ENCODE measurements around the gene CPED1.
"Not testable (repeated sequence)": the region's sequence is repeated elsewhere in the genome, so short reads cannot be mapped to it uniquely, and the experiment has no call there.

CPED1 gene

DNA sequence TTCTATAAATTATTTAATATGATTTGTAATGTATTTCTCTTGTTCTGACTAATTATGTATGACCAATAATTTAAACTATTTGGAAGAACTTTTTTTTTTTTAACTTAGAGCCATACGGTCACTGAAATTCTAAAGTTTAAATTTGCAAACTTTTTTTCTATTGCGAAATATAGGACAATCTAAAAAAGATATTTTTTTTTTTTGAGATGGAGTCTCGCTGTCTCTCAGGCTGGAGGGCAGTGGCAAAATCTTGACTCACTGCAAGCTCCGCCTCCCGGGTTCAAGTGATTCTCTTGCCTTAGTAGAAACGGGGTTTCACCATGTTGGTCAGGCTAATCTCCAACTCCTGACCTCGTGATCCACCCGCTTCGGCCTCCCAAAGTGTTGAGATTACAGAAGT, 130.5 kb downstream of the CPED1 start:
- TF ChIP-seq OSR1 (CRISPR knock-in tag; IDR thresholded peaks at IDR 0.05) (no peak), BACH2 (CRISPR knock-in tag; IDR thresholded peaks at IDR 0.05; ENCODE audit: borderline replicate concordance) (no peak), ARNTL (CRISPR knock-in tag; IDR thresholded peaks at IDR 0.05; ENCODE audit: borderline replicate concordance, low read depth) (no peak), ISL1 (CRISPR knock-in tag; IDR thresholded peaks at IDR 0.05) (no peak), TOX (CRISPR knock-in tag; IDR thresholded peaks at IDR 0.05; ENCODE audit: borderline replicate concordance) (no peak), ZC3H10 (CRISPR knock-in tag; IDR thresholded peaks at IDR 0.05) (no peak), SNAI2 (CRISPR knock-in tag; IDR thresholded peaks at IDR 0.05) (no peak), TCF4 (CRISPR knock-in tag; IDR thresholded peaks at IDR 0.05; ENCODE audit: borderline replicate concordance) (no peak), ZFP3 (CRISPR knock-in tag; IDR thresholded peaks at IDR 0.05) (no peak), ZFP30 (CRISPR knock-in tag; IDR thresholded peaks at IDR 0.05) (no peak), ZNF565 (CRISPR knock-in tag; conservative IDR thresholded peaks at IDR 0.05; ENCODE audit: low read depth) (no peak), ZNF70 (CRISPR knock-in tag; IDR thresholded peaks at IDR 0.05) (no peak), CSDC2 (CRISPR knock-in tag; IDR thresholded peaks at IDR 0.05) (no peak), RARB (CRISPR knock-in tag; IDR thresholded peaks at IDR 0.05) (no peak), GLIS3 (CRISPR knock-in tag; IDR thresholded peaks at IDR 0.05) (no peak)
- TF ChIP-seq, protein P1, sequence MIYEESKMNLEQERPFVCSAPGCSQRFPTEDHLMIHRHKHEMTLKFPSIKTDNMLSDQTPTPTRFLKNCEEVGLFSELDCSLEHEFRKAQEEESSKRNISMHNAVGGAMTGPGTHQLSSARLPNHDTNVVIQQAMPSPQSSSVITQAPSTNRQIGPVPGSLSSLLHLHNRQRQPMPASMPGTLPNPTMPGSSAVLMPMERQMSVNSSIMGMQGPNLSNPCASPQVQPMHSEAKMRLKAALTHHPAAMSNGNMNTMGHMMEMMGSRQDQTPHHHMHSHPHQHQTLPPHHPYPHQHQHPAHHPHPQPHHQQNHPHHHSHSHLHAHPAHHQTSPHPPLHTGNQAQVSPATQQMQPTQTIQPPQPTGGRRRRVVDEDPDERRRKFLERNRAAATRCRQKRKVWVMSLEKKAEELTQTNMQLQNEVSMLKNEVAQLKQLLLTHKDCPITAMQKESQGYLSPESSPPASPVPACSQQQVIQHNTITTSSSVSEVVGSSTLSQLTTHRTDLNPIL (CRISPR knock-in tag; IDR thresholded peaks at IDR 0.05; ENCODE audit: low read depth), result no peak
- TF ChIP-seq, protein P2, sequence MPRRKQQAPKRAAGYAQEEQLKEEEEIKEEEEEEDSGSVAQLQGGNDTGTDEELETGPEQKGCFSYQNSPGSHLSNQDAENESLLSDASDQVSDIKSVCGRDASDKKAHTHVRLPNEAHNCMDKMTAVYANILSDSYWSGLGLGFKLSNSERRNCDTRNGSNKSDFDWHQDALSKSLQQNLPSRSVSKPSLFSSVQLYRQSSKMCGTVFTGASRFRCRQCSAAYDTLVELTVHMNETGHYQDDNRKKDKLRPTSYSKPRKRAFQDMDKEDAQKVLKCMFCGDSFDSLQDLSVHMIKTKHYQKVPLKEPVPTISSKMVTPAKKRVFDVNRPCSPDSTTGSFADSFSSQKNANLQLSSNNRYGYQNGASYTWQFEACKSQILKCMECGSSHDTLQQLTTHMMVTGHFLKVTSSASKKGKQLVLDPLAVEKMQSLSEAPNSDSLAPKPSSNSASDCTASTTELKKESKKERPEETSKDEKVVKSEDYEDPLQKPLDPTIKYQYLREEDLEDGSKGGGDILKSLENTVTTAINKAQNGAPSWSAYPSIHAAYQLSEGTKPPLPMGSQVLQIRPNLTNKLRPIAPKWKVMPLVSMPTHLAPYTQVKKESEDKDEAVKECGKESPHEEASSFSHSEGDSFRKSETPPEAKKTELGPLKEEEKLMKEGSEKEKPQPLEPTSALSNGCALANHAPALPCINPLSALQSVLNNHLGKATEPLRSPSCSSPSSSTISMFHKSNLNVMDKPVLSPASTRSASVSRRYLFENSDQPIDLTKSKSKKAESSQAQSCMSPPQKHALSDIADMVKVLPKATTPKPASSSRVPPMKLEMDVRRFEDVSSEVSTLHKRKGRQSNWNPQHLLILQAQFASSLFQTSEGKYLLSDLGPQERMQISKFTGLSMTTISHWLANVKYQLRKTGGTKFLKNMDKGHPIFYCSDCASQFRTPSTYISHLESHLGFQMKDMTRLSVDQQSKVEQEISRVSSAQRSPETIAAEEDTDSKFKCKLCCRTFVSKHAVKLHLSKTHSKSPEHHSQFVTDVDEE (CRISPR knock-in tag; IDR thresholded peaks at IDR 0.05), result no peak
- TF ChIP-seq, protein P3, sequence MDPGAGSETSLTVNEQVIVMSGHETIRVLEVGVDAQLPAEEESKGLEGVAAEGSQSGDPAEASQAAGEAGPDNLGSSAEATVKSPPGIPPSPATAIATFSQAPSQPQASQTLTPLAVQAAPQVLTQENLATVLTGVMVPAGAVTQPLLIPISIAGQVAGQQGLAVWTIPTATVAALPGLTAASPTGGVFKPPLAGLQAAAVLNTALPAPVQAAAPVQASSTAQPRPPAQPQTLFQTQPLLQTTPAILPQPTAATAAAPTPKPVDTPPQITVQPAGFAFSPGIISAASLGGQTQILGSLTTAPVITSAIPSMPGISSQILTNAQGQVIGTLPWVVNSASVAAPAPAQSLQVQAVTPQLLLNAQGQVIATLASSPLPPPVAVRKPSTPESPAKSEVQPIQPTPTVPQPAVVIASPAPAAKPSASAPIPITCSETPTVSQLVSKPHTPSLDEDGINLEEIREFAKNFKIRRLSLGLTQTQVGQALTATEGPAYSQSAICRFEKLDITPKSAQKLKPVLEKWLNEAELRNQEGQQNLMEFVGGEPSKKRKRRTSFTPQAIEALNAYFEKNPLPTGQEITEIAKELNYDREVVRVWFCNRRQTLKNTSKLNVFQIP (CRISPR knock-in tag; IDR thresholded peaks at IDR 0.05; ENCODE audit: borderline replicate concordance, low read depth), result no peak
- TF ChIP-seq, protein P4, sequence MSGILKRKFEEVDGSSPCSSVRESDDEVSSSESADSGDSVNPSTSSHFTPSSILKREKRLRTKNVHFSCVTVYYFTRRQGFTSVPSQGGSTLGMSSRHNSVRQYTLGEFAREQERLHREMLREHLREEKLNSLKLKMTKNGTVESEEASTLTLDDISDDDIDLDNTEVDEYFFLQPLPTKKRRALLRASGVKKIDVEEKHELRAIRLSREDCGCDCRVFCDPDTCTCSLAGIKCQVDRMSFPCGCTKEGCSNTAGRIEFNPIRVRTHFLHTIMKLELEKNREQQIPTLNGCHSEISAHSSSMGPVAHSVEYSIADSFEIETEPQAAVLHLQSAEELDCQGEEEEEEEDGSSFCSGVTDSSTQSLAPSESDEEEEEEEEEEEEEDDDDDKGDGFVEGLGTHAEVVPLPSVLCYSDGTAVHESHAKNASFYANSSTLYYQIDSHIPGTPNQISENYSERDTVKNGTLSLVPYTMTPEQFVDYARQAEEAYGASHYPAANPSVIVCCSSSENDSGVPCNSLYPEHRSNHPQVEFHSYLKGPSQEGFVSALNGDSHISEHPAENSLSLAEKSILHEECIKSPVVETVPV (CRISPR knock-in tag; IDR thresholded peaks at IDR 0.05), result no peak
- no peak for ATAC-seq

DNA sequence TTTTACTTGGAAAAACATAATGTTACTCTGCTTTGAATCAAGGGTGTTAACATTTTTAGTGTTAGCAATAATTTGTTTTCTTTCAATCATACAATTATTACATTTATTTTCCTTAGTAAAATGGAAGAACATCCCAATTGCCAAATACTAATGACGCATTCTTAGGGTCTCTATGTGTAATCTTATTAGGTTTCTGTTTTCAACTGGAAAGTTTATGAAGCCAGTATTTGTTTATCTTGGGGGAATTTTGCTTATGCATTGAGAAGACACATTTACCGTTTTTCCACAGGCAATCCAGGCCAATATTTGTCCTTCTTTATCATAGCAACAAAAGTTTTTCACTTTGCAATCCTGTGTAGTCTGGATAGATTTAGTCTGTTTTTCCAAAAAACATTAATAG, 134.5 kb downstream of the CPED1 start:
- ATAC-seq, result no peak

DNA sequence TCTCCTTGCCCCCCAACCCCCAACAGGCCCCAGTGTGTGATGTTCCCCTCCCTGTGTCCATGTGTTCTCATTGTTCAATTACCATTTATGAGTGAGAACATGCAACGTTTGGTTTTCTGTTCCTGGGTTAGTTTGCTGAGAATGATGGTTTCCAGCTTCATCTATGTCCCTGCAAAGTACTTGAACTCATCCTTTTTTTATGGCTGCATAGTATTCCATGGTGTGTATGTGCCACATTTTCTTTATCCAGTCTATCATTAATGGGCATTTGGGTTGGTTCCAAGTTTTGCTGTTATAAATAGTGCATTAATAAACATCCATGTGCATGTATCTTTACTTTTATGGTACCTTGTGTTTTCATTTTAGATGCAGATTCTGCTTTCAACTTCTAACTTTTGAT, 136.9 kb downstream of the CPED1 start:
- ATAC-seq, result not testable (repeated sequence)

More for the DNA sequence above, 134.5 kb downstream of the CPED1 start:
- TF ChIP-seq, protein P4 (CRISPR knock-in tag; IDR thresholded peaks at IDR 0.05), result no peak
- TF ChIP-seq PPARA (CRISPR knock-in tag; IDR thresholded peaks at IDR 0.05; ENCODE audit: borderline replicate concordance), result no peak
- TF ChIP-seq, protein P1 (CRISPR knock-in tag; IDR thresholded peaks at IDR 0.05; ENCODE audit: low read depth), result no peak
- no peak for TF ChIP-seq ZC3H10 (CRISPR knock-in tag; IDR thresholded peaks at IDR 0.05)
- TF ChIP-seq ISL1 (CRISPR knock-in tag; IDR thresholded peaks at IDR 0.05), result no peak
- no peak for TF ChIP-seq SNAI2 (CRISPR knock-in tag; IDR thresholded peaks at IDR 0.05)
- TF ChIP-seq, protein P3 (CRISPR knock-in tag; IDR thresholded peaks at IDR 0.05; ENCODE audit: borderline replicate concordance, low read depth), result no peak
- TF ChIP-seq ESRRG (CRISPR knock-in tag; IDR thresholded peaks at IDR 0.05), result no peak
- TF ChIP-seq, protein P5, sequence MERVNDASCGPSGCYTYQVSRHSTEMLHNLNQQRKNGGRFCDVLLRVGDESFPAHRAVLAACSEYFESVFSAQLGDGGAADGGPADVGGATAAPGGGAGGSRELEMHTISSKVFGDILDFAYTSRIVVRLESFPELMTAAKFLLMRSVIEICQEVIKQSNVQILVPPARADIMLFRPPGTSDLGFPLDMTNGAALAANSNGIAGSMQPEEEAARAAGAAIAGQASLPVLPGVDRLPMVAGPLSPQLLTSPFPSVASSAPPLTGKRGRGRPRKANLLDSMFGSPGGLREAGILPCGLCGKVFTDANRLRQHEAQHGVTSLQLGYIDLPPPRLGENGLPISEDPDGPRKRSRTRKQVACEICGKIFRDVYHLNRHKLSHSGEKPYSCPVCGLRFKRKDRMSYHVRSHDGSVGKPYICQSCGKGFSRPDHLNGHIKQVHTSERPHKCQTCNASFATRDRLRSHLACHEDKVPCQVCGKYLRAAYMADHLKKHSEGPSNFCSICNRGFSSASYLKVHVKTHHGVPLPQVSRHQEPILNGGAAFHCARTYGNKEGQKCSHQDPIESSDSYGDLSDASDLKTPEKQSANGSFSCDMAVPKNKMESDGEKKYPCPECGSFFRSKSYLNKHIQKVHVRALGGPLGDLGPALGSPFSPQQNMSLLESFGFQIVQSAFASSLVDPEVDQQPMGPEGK (CRISPR knock-in tag; IDR thresholded peaks at IDR 0.05; ENCODE audit: borderline replicate concordance), result no peak
- TF ChIP-seq BACH2 (CRISPR knock-in tag; IDR thresholded peaks at IDR 0.05; ENCODE audit: borderline replicate concordance), result no peak
- TF ChIP-seq ARNTL (CRISPR knock-in tag; IDR thresholded peaks at IDR 0.05; ENCODE audit: borderline replicate concordance, low read depth), result no peak

All from SK-N-SH treated with all-trans-retinoic acid at 6 μM for 48 hours (cell line).